ENCODE measurements around the gene TXNDC15.

Gene TXNDC15

GRCh38 chr5:134938030-134938429, 63.9 kb downstream of the TXNDC15 start:
- Mint-ChIP-seq H3K27ac (peak overlapping the region in 2 of 3 experiments; percentile 1 to 84), H3K4me3 (no peak overlapping the region), H3K36me3 (ENCODE audit: low read depth) (peaks cover 12% of the 10 kb centered on the region), H3K4me1 (peaks cover 19% of the 10 kb centered on the region), H3K27me3 (ENCODE audit: low read depth) (no peaks in the 10 kb centered on the region), H3K9me3 (no peaks in the 10 kb centered on the region)
- TF ChIP-seq, protein P1, sequence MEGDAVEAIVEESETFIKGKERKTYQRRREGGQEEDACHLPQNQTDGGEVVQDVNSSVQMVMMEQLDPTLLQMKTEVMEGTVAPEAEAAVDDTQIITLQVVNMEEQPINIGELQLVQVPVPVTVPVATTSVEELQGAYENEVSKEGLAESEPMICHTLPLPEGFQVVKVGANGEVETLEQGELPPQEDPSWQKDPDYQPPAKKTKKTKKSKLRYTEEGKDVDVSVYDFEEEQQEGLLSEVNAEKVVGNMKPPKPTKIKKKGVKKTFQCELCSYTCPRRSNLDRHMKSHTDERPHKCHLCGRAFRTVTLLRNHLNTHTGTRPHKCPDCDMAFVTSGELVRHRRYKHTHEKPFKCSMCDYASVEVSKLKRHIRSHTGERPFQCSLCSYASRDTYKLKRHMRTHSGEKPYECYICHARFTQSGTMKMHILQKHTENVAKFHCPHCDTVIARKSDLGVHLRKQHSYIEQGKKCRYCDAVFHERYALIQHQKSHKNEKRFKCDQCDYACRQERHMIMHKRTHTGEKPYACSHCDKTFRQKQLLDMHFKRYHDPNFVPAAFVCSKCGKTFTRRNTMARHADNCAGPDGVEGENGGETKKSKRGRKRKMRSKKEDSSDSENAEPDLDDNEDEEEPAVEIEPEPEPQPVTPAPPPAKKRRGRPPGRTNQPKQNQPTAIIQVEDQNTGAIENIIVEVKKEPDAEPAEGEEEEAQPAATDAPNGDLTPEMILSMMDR (IDR thresholded peaks at IDR 0.05; ENCODE audit: unreplicated experiment in 3 of 3) = no peak

- Mint-ChIP-seq H3K4me1 (peaks cover 31% of the 10 kb centered on the region), H3K27ac (no peak overlapping the region), H3K9me3 (no peaks in the 10 kb centered on the region), H3K27me3 (ENCODE audit: low read depth) (no peaks in the 10 kb centered on the region), H3K36me3 (ENCODE audit: low read depth) (peaks cover 12% of the 10 kb centered on the region), H3K4me3 (no peak overlapping the region)
- TF ChIP-seq, protein P1 (IDR thresholded peaks at IDR 0.05; ENCODE audit: unreplicated experiment in 3 of 3) = no peak
Observed at GRCh38 chr5:134939500-134939899, 65.3 kb downstream of the TXNDC15 start.

GRCh38 chr5:134943547-134943946, 69.4 kb downstream of the TXNDC15 start:
- TF ChIP-seq, protein P1 (IDR thresholded peaks at IDR 0.05; ENCODE audit: unreplicated experiment in 3 of 3) = no peak
- H3K27ac Mint-ChIP-seq = peak overlapping the region; percentile 59 to 93 (median 88)
- H3K36me3 Mint-ChIP-seq (ENCODE audit: low read depth) = peaks cover 6% of the 10 kb centered on the region
- no peak overlapping the region for H3K4me3 Mint-ChIP-seq
- no peaks in the 10 kb centered on the region for H3K27me3 Mint-ChIP-seq (ENCODE audit: low read depth)
- H3K9me3 Mint-ChIP-seq = no peaks in the 10 kb centered on the region
- peaks cover 20% of the 10 kb centered on the region for H3K4me1 Mint-ChIP-seq

DNA sequence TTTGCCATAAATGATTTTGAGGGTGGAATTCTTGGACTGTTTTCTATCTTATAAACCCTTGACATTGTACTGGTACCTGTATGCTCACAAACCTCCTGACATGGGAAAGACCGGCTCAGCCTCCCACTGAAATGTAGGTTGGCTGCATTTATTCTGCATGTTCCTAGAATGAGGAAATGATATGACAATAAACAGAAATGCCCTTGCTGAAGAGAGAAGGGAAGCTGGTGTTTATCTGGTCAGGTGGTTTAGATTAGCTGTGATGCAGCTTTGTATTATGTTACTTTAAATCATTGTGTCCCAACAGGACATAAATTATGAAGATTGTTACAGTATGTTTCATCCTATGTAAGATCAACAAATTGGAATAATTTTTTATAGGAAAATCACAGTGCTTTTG, 70.5 kb downstream of the TXNDC15 start:
- Mint-ChIP-seq H3K4me3 (no peak overlapping the region), H3K4me1 (peaks cover 30% of the 10 kb centered on the region), H3K9me3 (no peaks in the 10 kb centered on the region), H3K27me3 (ENCODE audit: low read depth) (no peaks in the 10 kb centered on the region), H3K36me3 (ENCODE audit: low read depth) (peaks cover 6% of the 10 kb centered on the region), H3K27ac (peak overlapping the region; percentile 18 to 93 (median 59))
- TF ChIP-seq, protein P1 (IDR thresholded peaks at IDR 0.05; ENCODE audit: unreplicated experiment in 3 of 3) = no peak

- Mint-ChIP-seq H3K27ac (peak overlapping the region in 2 of 3 experiments; percentile 76 to 93), H3K27me3 (ENCODE audit: low read depth) (no peaks in the 10 kb centered on the region), H3K4me3 (no peak overlapping the region), H3K4me1 (peaks cover 30% of the 10 kb centered on the region), H3K9me3 (no peaks in the 10 kb centered on the region), H3K36me3 (ENCODE audit: low read depth) (peaks cover 6% of the 10 kb centered on the region)
- TF ChIP-seq, protein P1 (IDR thresholded peaks at IDR 0.05; ENCODE audit: unreplicated experiment in 3 of 3) = no peak
Observed at GRCh38 chr5:134945041-134945440, 70.9 kb downstream of the TXNDC15 start.

GRCh38 chr5:134948911-134949310, 74.7 kb downstream of the TXNDC15 start:
- Mint-ChIP-seq H3K4me1 (peaks cover 19% of the 10 kb centered on the region), H3K36me3 (ENCODE audit: low read depth) (no peaks in the 10 kb centered on the region)
- TF ChIP-seq, protein P1 (IDR thresholded peaks at IDR 0.05; ENCODE audit: unreplicated experiment in 3 of 3) = no peak

More at GRCh38 chr5:134948911-134949310, 74.7 kb downstream of the TXNDC15 start:
- H3K27me3 Mint-ChIP-seq (ENCODE audit: low read depth) = no peaks in the 10 kb centered on the region
- no peaks in the 10 kb centered on the region for H3K9me3 Mint-ChIP-seq
- H3K4me3 Mint-ChIP-seq = no peak overlapping the region
- peak overlapping the region in 1 of 3 experiments; percentile 38 for H3K27ac Mint-ChIP-seq

All from nephron (organoid).